Endometrial microvascular endothelial cells (primary cell): ENCODE results near the gene ASB15. TPM values are rescaled to one million over a fixed set of nuclear protein-coding genes. Genes with fewer than 3 reads are reported as not detected.

Experiments
- in situ Hi-C: cut with HindIII; loops from 2 replicates; pipeline ENCODE4 v1.10.0; 2017; ENCODE audit warnings: low sequenced_read_pairs, low pct_unique_long_range_greater_than_20kb; ENCODE audit errors: inconsistent ontology term
- total RNA-seq: library from RNA; depleted of rRNA; stranded (reverse); fragments of >200 nt; gene quantifications from one replicate; pipeline ENCODE4 v1.2.3, GENCODE V29; 2015; ENCODE audit errors: inconsistent ontology term

Gene ASB15
- total RNA-seq, 1 donor from 2014 or later = not detected

- in situ Hi-C loops = no loop called here
Measured at GRCh38 chr7:123583821-123584220, 17.8 kb upstream of the ASB15 start.

- in situ Hi-C loops = no loop called here
Measured at GRCh38 chr7:123588376-123588775, 13.2 kb upstream of the ASB15 start.

GRCh38 chr7:123594813-123595241, 6.8 kb upstream of the ASB15 start:
- in situ Hi-C loops = no loop called here

- in situ Hi-C loops = no loop called here
Measured at GRCh38 chr7:123598657-123599056, 3.0 kb upstream of the ASB15 start.

GRCh38 chr7:123599766-123600165, 1.9 kb upstream of the ASB15 start:
- in situ Hi-C loops = no loop called here

GRCh38 chr7:123600876-123601275, 745 bp upstream of the ASB15 start:
- in situ Hi-C loops = no loop called here

- in situ Hi-C loops = no loop called here
Measured at GRCh38 chr7:123602648-123603047, 1.0 kb downstream of the ASB15 start.

- in situ Hi-C loops = no loop called here
Measured at GRCh38 chr7:123604739-123605138, 3.1 kb downstream of the ASB15 start.

- in situ Hi-C loops = no loop called here
Measured at GRCh38 chr7:123607423-123607975, 5.9 kb downstream of the ASB15 start.

- in situ Hi-C loops = no loop called here
Measured at GRCh38 chr7:123608991-123609882, 7.6 kb downstream of the ASB15 start.

- in situ Hi-C loops = no loop called here
Measured at GRCh38 chr7:123609883-123610239, 8.2 kb downstream of the ASB15 start.

GRCh38 chr7:123612024-123612423, 10.4 kb downstream of the ASB15 start:
- in situ Hi-C loops = no loop called here

- in situ Hi-C loops = no loop called here
Measured at GRCh38 chr7:123615344-123615743, 13.7 kb downstream of the ASB15 start.

GRCh38 chr7:123616223-123616622, 14.6 kb downstream of the ASB15 start:
- in situ Hi-C loops = no loop called here

GRCh38 chr7:123621707-123622106, 20.1 kb downstream of the ASB15 start:
- in situ Hi-C loops = no loop called here

- in situ Hi-C loops = no loop called here
Measured at GRCh38 chr7:123622660-123623386, 21.2 kb downstream of the ASB15 start.

- in situ Hi-C loops = no loop called here
Measured at GRCh38 chr7:123624527-123625183, 23.0 kb downstream of the ASB15 start.

GRCh38 chr7:123625254-123625653, 23.6 kb downstream of the ASB15 start:
- in situ Hi-C loops = no loop called here

- in situ Hi-C loops = no loop called here
Measured at GRCh38 chr7:123627851-123628250, 26.2 kb downstream of the ASB15 start.
